ENCODE measurements around the gene DNAJC22. TPM values are rescaled to one million over a fixed set of nuclear protein-coding genes. Genes with fewer than 3 reads are reported as not detected.

The DNAJC22 gene
- total and polyA plus RNA-seq, 9 of the 15 experiments (the other 6 are each of a cell fraction or from before 2014, with no cell fraction given), result 0.10 to 1.2 (median 0.47) TPM

GRCh38 chr12:49367381-49368239 is 20.9 kb downstream of the DNAJC22 start, which contains the start of gene SPATS2 (continued):
- TF ChIP-seq MTA1 (IDR thresholded peaks at IDR 0.05; ENCODE audit: borderline replicate concordance), result 0 out of 2 replicates have a peak, but pooled peaks have one; percentile 35
- no peak for TF ChIP-seq MCM3 (IDR thresholded peaks at IDR 0.05)
- no peak for TF ChIP-seq SIN3A (IDR thresholded peaks at IDR 0.05; ENCODE audit: borderline replicate concordance in 2 of 2, control insufficient read depth in 1 of 2, low read depth in 2 of 2, low read length in 2 of 2)
- no peak for TF ChIP-seq CAMTA2 (CRISPR knock-in tag; conservative IDR thresholded peaks at IDR 0.05)
- 0 out of 2 replicates have a peak, but pooled peaks have one; percentile 57 for TF ChIP-seq CHD2 (IDR thresholded peaks at IDR 0.05; ENCODE audit: low read depth, low read length)
- no peak for TF ChIP-seq PURB (CRISPR knock-in tag; IDR thresholded peaks at IDR 0.05; ENCODE audit: low read depth)
- TF ChIP-seq CC2D1A (IDR thresholded peaks at IDR 0.05), result peak; percentile 95; the same call in 1 of the 2 replicates
- peak; percentile 89 for TF ChIP-seq LARP7 (IDR thresholded peaks at IDR 0.05)
- TF ChIP-seq MED1 (CRISPR knock-in tag; IDR thresholded peaks at IDR 0.05; ENCODE audit: borderline replicate concordance), result no peak
- 0 out of 2 replicates have a peak, but pooled peaks have one; percentile 11 for TF ChIP-seq SPI1 (IDR thresholded peaks at IDR 0.05; ENCODE audit: borderline replicate concordance, low read depth, low read length)
- 0 out of 2 replicates have a peak, but pooled peaks have one; percentile 38 for TF ChIP-seq TSC22D4 (tag; IDR thresholded peaks at IDR 0.05)
- TF ChIP-seq BRD9 (IDR thresholded peaks at IDR 0.05; ENCODE audit: low read depth, partially characterized antibody), result peak; percentile 18
- TF ChIP-seq FIP1L1 (IDR thresholded peaks at IDR 0.05; ENCODE audit: low read depth, low read length, poor library complexity, severe bottlenecking), result peak; percentile 15
- TF ChIP-seq RHOXF2B (CRISPR knock-in tag; conservative IDR thresholded peaks at IDR 0.05), result no peak
- TF ChIP-seq, protein P1, sequence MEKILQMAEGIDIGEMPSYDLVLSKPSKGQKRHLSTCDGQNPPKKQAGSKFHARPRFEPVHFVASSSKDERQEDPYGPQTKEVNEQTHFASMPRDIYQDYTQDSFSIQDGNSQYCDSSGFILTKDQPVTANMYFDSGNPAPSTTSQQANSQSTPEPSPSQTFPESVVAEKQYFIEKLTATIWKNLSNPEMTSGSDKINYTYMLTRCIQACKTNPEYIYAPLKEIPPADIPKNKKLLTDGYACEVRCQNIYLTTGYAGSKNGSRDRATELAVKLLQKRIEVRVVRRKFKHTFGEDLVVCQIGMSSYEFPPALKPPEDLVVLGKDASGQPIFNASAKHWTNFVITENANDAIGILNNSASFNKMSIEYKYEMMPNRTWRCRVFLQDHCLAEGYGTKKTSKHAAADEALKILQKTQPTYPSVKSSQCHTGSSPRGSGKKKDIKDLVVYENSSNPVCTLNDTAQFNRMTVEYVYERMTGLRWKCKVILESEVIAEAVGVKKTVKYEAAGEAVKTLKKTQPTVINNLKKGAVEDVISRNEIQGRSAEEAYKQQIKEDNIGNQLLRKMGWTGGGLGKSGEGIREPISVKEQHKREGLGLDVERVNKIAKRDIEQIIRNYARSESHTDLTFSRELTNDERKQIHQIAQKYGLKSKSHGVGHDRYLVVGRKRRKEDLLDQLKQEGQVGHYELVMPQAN (IDR thresholded peaks at IDR 0.05; ENCODE audit: borderline replicate concordance), result peak; percentile 32; the same call in 1 of the 2 replicates
- no peak for TF ChIP-seq SREBF1 (IDR thresholded peaks at IDR 0.05; ENCODE audit: borderline replicate concordance, low read depth, low read length)
- TF ChIP-seq ZNF224 (CRISPR knock-in tag; IDR thresholded peaks at IDR 0.05), result no peak
- TF ChIP-seq THRB (CRISPR knock-in tag; conservative IDR thresholded peaks at IDR 0.05), result 0 out of 2 replicates have a peak, but pooled peaks have one; percentile 13
- 0 out of 2 replicates have a peak, but pooled peaks have one; percentile 47 for TF ChIP-seq SMAD4 (CRISPR knock-in tag; conservative IDR thresholded peaks at IDR 0.05)
